Thoracic aorta (tissue), 2 donors: ENCODE results near the gene MCUB. TPM values are rescaled to one million over a fixed set of nuclear protein-coding genes. Genes with fewer than 3 reads are reported as not detected.

Experiments used
- ATAC-seq: fragments of 150-250 bp; one replicate; pipeline ENCODE4 v1.8.0; 2017; ENCODE audit warnings: low read depth; ENCODE audit not compliant: insufficient number of reproducible peaks, low FRiP score
- DNase-seq: peaks from one replicate; pipeline ENCODE4 v3.0.0-alpha.2; 2020; ENCODE audit warnings: low spot score
- H3K27ac ChIP-seq, 2 donors: fragments of 200-600 bp; sonication (generic); 1 replicate in 1 of 2; 2 replicates in 1 of 2; pipeline ENCODE4 v1.5.1; 2016; ENCODE audit warnings: mild to moderate bottlenecking in 2 of 2, moderate library complexity in 2 of 2
- H3K27me3 ChIP-seq: fragments of 200-600 bp; sonication (generic); replicated peaks from 2 replicates; pipeline ENCODE4 v1.6.0; 2016; ENCODE audit warnings: mild to moderate bottlenecking; ENCODE audit not compliant: insufficient read depth
- H3K36me3 ChIP-seq: fragments of 200-600 bp; sonication (generic); one replicate; pipeline ENCODE4 v1.5.1; 2016
- H3K4me1 ChIP-seq, 2 donors: fragments of 200-600 bp; sonication (generic); 1 replicate in 1 of 2; 2 replicates in 1 of 2; pipeline versions ENCODE4 v1.5.1 to v1.6.0; 2016; ENCODE audit warnings: low read depth in 2 of 2, mild to moderate bottlenecking in 1 of 2; ENCODE audit not compliant: control insufficient read depth in 1 of 2
- H3K4me3 ChIP-seq: fragments of 200-600 bp; sonication (generic); 2 replicates; pipeline ENCODE4 v1.5.1; 2016; ENCODE audit warnings: mild to moderate bottlenecking
- H3K9me3 ChIP-seq: fragments of 200-600 bp; sonication (generic); 2 replicates; pipeline ENCODE4 v1.5.1; 2016
- CTCF ChIP-seq: fragments of 200-600 bp; sonication (generic); IDR thresholded peaks from one replicate; pipeline ENCODE4 v1.5.1; 2019; ENCODE audit warnings: antibody characterized with exemption
- total RNA-seq, 2 donors: library from RNA; depleted of rRNA; stranded (reverse); fragments of >200 nt; gene quantifications; one replicate each; pipeline versions ENCODE4 v1.1.0 to v1.2.3, GENCODE V29; 2016

MCUB gene
- total RNA-seq, 2 donors from 2014 or later = 44.3 to 45.0 TPM

- no peak overlapping the region for H3K4me3 ChIP-seq
- no peak for ATAC-seq
- no peak for TF ChIP-seq CTCF
- no peak overlapping the region for H3K27ac ChIP-seq
- no peak for DNase-seq
- H3K27me3 ChIP-seq = no peaks in the 10 kb centered on the region
- no peaks in the 10 kb centered on the region for H3K9me3 ChIP-seq
- peaks cover 0 to 3% of the 10 kb centered on the region in 2 donors for H3K4me1 ChIP-seq
- H3K36me3 ChIP-seq = peaks cover 6% of the 10 kb centered on the region
Measured at GRCh38 chr4:109547394-109547793, 12.7 kb upstream of the MCUB start.

DNA sequence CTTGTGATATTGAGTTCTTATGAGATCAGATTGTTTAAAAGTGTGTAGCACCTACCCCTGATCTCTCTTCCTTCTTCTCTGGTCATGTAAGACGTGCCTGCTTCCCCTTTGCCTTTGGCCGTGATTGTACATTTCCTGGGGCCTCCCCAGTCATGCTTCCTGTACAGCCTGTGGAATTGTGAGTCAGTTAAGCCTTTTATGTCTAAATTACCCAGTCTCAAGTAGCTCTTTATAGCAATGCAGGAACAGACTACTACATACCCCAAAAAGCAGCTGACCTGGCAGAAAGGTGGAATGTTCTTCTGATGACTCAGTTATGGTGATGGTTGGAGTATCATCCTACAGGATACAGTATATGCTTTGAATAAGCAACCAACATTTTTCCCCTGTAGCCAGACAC, 11.4 kb upstream of the MCUB start:
- Histone ChIP-seq H3K36me3 (peaks cover 3% of the 10 kb centered on the region), H3K9me3 (no peaks in the 10 kb centered on the region), H3K4me3 (no peak overlapping the region), H3K27me3 (no peaks in the 10 kb centered on the region), H3K4me1 (peaks cover 0 to 3% of the 10 kb centered on the region in 2 donors), H3K27ac (no peak overlapping the region)
- no peak for TF ChIP-seq CTCF
- DNase-seq (no peak), ATAC-seq (no peak)

GRCh38 chr4:109552237-109552636, 7.8 kb upstream of the MCUB start:
- no peak overlapping the region for H3K27ac ChIP-seq

GRCh38 chr4:109553130-109553529, 6.9 kb upstream of the MCUB start:
- no peak for TF ChIP-seq CTCF
- H3K36me3 ChIP-seq = no peaks in the 10 kb centered on the region
- H3K27ac ChIP-seq = no peak overlapping the region
- H3K4me3 ChIP-seq = no peak overlapping the region
- ATAC-seq (no peak), DNase-seq (no peak)
- H3K9me3 ChIP-seq = no peaks in the 10 kb centered on the region
- no peaks in the 10 kb centered on the region for H3K27me3 ChIP-seq
- peaks cover 0 to 3% of the 10 kb centered on the region in 2 donors for H3K4me1 ChIP-seq

More at GRCh38 chr4:109552237-109552636, 7.8 kb upstream of the MCUB start:
- TF ChIP-seq CTCF = no peak
- ATAC-seq (no peak), DNase-seq (no peak)
- H3K4me1 ChIP-seq = peaks cover 0 to 3% of the 10 kb centered on the region in 2 donors
- H3K9me3 ChIP-seq = no peaks in the 10 kb centered on the region
- H3K4me3 ChIP-seq = no peak overlapping the region
- H3K27me3 ChIP-seq = no peaks in the 10 kb centered on the region
- H3K36me3 ChIP-seq = no peaks in the 10 kb centered on the region

GRCh38 chr4:109554971-109555370, 5.1 kb upstream of the MCUB start:
- Histone ChIP-seq H3K4me3 (no peak overlapping the region), H3K27me3 (no peaks in the 10 kb centered on the region), H3K36me3 (no peaks in the 10 kb centered on the region), H3K4me1 (no peaks in the 10 kb centered on the region), H3K27ac (no peak overlapping the region), H3K9me3 (no peaks in the 10 kb centered on the region)
- DNase-seq (no peak), ATAC-seq (no peak)
- TF ChIP-seq CTCF = no peak
